IPS DF 6.9 (cell line): ENCODE results near the gene TADA2B.

ENCODE experiments used
- DNase-seq: peaks from one replicate; pipeline ENCODE4 v3.0.0-alpha.2; 2013; ENCODE audit warnings: low read depth, low spot score
- H3K27ac ChIP-seq: one replicate; pipeline ENCODE4 v1.5.1; 2013; ENCODE audit warnings: low read length, control low read depth
- H3K27me3 ChIP-seq: 2 replicates; pipeline ENCODE4 v1.6.1; 2013; ENCODE audit warnings: mild to moderate bottlenecking, low read length; ENCODE audit not compliant: control insufficient read depth, insufficient read depth
- H3K36me3 ChIP-seq: 2 replicates; pipeline ENCODE4 v1.6.1; 2013; ENCODE audit warnings: low read length; ENCODE audit not compliant: control insufficient read depth, insufficient read depth
- H3K4me1 ChIP-seq: 2 replicates; pipeline ENCODE4 v1.6.1; 2013; ENCODE audit warnings: low read length; ENCODE audit not compliant: control insufficient read depth, insufficient read depth
- H3K4me3 ChIP-seq: 2 replicates; pipeline ENCODE4 v1.5.1; 2013; ENCODE audit warnings: mild to moderate bottlenecking, low read length
- H3K9me3 ChIP-seq: 2 replicates; pipeline ENCODE4 v1.6.1; 2013; ENCODE audit warnings: low read length, inconsistent platforms; ENCODE audit not compliant: control insufficient read depth, insufficient read depth
- WGBS: extraction: QIAGEN DNeasy Blood & Tissue Kit; methylation state at CpG from one replicate; pipeline ENCODE4 v1.1.7; 2013; ENCODE audit warnings: mixed read lengths, missing lambda C conversion rate; ENCODE audit not compliant: insufficient read length, insufficient coverage; 5-methylcytosine and 5-hydroxymethylcytosine counted together

TADA2B gene

GRCh38 chr4:7025040-7025602 is 18.1 kb upstream of the TADA2B start:
- no peak overlapping the region for H3K4me3 ChIP-seq
- no peaks in the 10 kb centered on the region for H3K27me3 ChIP-seq
- H3K9me3 ChIP-seq = no peaks in the 10 kb centered on the region
- no peak for DNase-seq
- H3K27ac ChIP-seq = no peak overlapping the region
- WGBS = no CpG with 5 or more reads among the region's 28 CpGs
- peaks cover 22% of the 10 kb centered on the region for H3K36me3 ChIP-seq
- H3K4me1 ChIP-seq = no peaks in the 10 kb centered on the region; the same call in 1 of the 2 replicates

GRCh38 chr4:7026107-7026506 is 17.1 kb upstream of the TADA2B start:
- no peak overlapping the region for H3K4me3 ChIP-seq
- no peak for DNase-seq
- no peaks in the 10 kb centered on the region for H3K9me3 ChIP-seq
- WGBS = no CpG with 5 or more reads among the region's 9 CpGs
- no peaks in the 10 kb centered on the region for H3K27me3 ChIP-seq
- H3K27ac ChIP-seq = no peak overlapping the region
- H3K4me1 ChIP-seq = no peaks in the 10 kb centered on the region; the same call in 1 of the 2 replicates
- H3K36me3 ChIP-seq = peaks cover 24% of the 10 kb centered on the region

GRCh38 chr4:7027284-7027683 is 15.9 kb upstream of the TADA2B start:
- H3K27me3 ChIP-seq = no peaks in the 10 kb centered on the region
- DNase-seq = no peak
- no peak overlapping the region for H3K27ac ChIP-seq
- WGBS = 100% methylated on average over 7 of the region's 7 CpGs
- peaks cover 21% of the 10 kb centered on the region for H3K36me3 ChIP-seq
- H3K9me3 ChIP-seq = no peaks in the 10 kb centered on the region
- no peak overlapping the region for H3K4me3 ChIP-seq
- no peaks in the 10 kb centered on the region for H3K4me1 ChIP-seq

GRCh38 chr4:7027913-7028312 is 15.3 kb upstream of the TADA2B start:
- peaks cover 18% of the 10 kb centered on the region for H3K36me3 ChIP-seq
- H3K27me3 ChIP-seq = no peaks in the 10 kb centered on the region
- no peak overlapping the region for H3K4me3 ChIP-seq
- WGBS = 100% methylated on average over 4 of the region's 5 CpGs
- H3K4me1 ChIP-seq = no peaks in the 10 kb centered on the region
- no peak overlapping the region for H3K27ac ChIP-seq
- no peaks in the 10 kb centered on the region for H3K9me3 ChIP-seq
- no peak for DNase-seq

DNA sequence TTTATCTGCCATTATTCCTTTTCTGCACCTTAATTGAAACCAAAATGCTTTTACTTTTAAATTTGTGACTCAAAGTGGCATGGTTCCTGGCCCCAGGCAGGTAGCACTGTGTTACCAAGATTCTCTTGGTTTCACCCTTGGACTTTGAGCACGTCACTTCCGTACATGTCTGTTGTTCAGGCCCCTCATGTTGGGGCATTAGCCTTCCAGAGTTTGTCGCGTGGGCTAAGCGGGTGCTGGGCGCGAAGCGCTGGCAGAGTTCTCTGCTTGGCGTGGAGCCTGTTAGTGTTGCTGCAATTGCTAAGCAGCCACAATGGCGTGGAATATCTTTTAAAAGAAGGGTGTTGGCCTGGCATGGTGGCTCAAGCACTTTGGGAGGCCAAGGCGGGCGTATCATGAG is 14.0 kb upstream of the TADA2B start:
- no peaks in the 10 kb centered on the region for H3K27me3 ChIP-seq
- no peaks in the 10 kb centered on the region for H3K9me3 ChIP-seq
- no peak overlapping the region for H3K27ac ChIP-seq
- WGBS = no CpG with 5 or more reads among the region's 12 CpGs
- no peak for DNase-seq
- no peak overlapping the region for H3K4me3 ChIP-seq
- H3K36me3 ChIP-seq = peaks cover 18% of the 10 kb centered on the region
- H3K4me1 ChIP-seq = no peaks in the 10 kb centered on the region

DNA sequence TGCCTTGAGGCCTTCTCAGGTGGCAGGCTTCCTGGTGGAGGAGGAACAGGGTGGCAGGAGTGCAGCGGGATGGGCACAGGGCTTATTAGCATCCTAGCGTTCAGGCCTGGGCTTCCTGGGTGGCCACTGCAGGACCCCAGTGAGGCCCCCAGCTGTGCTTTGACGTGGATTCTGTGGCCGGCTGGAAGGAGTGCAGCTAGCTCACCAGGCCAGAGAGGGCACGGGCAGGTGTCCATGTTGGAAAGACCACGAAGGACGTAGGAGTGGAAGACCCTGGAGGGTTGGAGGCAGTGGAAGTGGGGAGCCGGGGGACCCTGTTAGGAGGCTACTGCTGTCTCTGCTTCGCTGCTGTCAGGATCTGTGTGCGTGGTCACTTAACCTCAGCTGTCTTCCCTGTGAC is 13.3 kb upstream of the TADA2B start:
- Histone ChIP-seq H3K4me3 (no peak overlapping the region), H3K27me3 (no peaks in the 10 kb centered on the region)
- WGBS = no CpG with 5 or more reads among the region's 10 CpGs

GRCh38 chr4:7030856-7031255 is 12.3 kb upstream of the TADA2B start:
- H3K27me3 ChIP-seq = no peaks in the 10 kb centered on the region
- WGBS = no CpG with 5 or more reads among the region's 10 CpGs
- H3K36me3 ChIP-seq = peaks cover 14% of the 10 kb centered on the region
- H3K9me3 ChIP-seq = no peaks in the 10 kb centered on the region
- no peaks in the 10 kb centered on the region for H3K4me1 ChIP-seq
- DNase-seq = no peak
- H3K4me3 ChIP-seq = no peak overlapping the region
- H3K27ac ChIP-seq = no peak overlapping the region

More for the DNA sequence above, 13.3 kb upstream of the TADA2B start:
- H3K4me1 ChIP-seq = no peaks in the 10 kb centered on the region
- H3K27ac ChIP-seq = no peak overlapping the region
- peaks cover 18% of the 10 kb centered on the region for H3K36me3 ChIP-seq
- no peaks in the 10 kb centered on the region for H3K9me3 ChIP-seq
- no peak for DNase-seq

GRCh38 chr4:7031558-7032449 is 11.4 kb upstream of the TADA2B start:
- peaks cover 14% of the 10 kb centered on the region for H3K36me3 ChIP-seq
- no peaks in the 10 kb centered on the region for H3K27me3 ChIP-seq
- no peak overlapping the region for H3K4me3 ChIP-seq
- no peaks in the 10 kb centered on the region for H3K9me3 ChIP-seq
- no peak for DNase-seq
- no CpG with 5 or more reads among the region's 35 CpGs for WGBS
- no peaks in the 10 kb centered on the region for H3K4me1 ChIP-seq
- no peak overlapping the region for H3K27ac ChIP-seq

DNA sequence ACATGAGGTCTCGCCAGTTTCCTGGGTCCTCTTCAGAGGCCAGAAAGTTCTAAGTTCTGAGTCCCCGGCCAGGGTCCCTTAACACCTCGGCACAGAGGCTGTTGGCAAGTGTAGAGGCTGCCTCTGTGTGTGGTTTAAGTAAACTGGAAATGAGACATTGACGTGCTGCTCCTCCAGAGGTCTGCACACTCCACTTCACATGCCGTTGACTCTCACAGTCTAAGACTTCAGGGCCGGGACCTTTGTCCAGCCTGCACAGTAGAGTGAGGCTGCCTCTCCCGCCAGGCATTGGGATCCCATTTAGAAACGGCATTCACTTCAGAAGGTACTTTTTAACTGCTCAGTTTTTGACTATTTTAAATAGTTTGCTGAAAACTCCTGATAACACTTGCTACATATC is 10.6 kb upstream of the TADA2B start:
- no peak overlapping the region for H3K4me3 ChIP-seq
- WGBS = no CpG with 5 or more reads among the region's 8 CpGs
- DNase-seq = no peak
- no peaks in the 10 kb centered on the region for H3K4me1 ChIP-seq
- no peaks in the 10 kb centered on the region for H3K27me3 ChIP-seq
- H3K9me3 ChIP-seq = no peaks in the 10 kb centered on the region
- no peak overlapping the region for H3K27ac ChIP-seq
- peaks cover 9% of the 10 kb centered on the region for H3K36me3 ChIP-seq

DNA sequence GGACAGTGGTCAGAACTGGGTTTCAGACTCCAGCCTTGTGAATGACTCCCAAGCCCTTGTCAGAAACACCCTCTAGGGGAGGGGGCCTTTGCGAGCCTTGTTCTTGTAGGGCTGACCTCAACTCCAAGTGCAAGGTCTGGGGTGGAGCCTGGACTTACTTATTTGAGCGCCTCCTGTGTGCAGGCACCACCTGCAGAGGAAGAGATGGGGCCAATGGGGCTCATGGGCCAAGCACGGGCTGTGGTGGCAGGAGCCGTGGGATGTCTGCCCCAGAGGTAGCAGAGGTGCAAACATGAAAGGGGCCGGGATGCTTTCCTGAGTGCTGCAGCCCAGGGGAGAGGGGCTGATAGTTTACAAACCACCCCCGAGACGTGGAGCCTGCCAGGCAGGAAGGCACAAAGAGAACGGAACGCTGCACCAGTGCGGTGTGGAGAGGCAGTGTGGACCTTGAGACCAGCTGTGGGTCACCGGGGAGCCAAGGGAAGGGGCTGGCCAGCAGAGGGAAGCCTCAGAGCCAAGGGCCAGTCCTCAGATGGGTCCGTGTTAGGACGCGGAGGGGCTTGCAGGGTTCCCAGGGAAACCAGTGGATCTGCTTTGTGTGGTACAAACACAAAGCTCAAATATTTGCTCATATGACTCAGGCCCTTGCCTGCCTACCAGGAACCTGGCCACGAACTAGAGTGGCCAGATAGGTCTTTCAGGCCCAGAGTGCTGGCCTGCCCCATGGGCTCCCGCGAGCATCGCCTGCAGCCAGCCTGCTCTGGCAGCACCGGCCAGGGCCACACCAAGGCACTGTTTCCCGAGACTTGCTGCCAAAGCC is 8.7 kb upstream of the TADA2B start:
- Histone ChIP-seq H3K36me3 (peaks cover 4% of the 10 kb centered on the region), H3K27me3 (no peaks in the 10 kb centered on the region)
- WGBS = no CpG with 5 or more reads among the region's 20 CpGs

More for the DNA sequence above, 8.7 kb upstream of the TADA2B start:
- no peaks in the 10 kb centered on the region for H3K4me1 ChIP-seq
- no peak overlapping the region for H3K27ac ChIP-seq
- no peak overlapping the region for H3K4me3 ChIP-seq
- H3K9me3 ChIP-seq = no peaks in the 10 kb centered on the region
- no peak for DNase-seq
